Nephron (organoid): Measurements from ENCODE around the gene COA4.
A peak's percentile ranks its signal among the peaks of the same experiment; 100 is the strongest.

ENCODE experiments used
- H3K27ac Mint-ChIP-seq, 3 experiments: 2 replicates each; pipeline ENCODE4 v1.8.0; 2020; ENCODE audit warnings: mixed read lengths in 3 of 3, mild to moderate bottlenecking in 2 of 3, moderate library complexity in 1 of 3
- H3K27me3 Mint-ChIP-seq: 2 replicates; pipeline ENCODE4 v1.8.0; 2021; ENCODE audit warnings: low read depth, mild to moderate bottlenecking, moderate library complexity, mixed read lengths
- H3K36me3 Mint-ChIP-seq: 2 replicates; pipeline ENCODE4 v1.8.0; 2020; ENCODE audit warnings: low read depth, mixed read lengths
- H3K4me1 Mint-ChIP-seq: 2 replicates; pipeline ENCODE4 v1.8.0; 2020; ENCODE audit warnings: mixed read lengths
- H3K4me3 Mint-ChIP-seq, 3 experiments: 2 replicates each; pipeline ENCODE4 v1.8.0; 2020; ENCODE audit warnings: mild to moderate bottlenecking in 3 of 3, mixed read lengths in 3 of 3, moderate library complexity in 2 of 3
- H3K9me3 Mint-ChIP-seq: 2 replicates; pipeline ENCODE4 v1.8.0; 2020; ENCODE audit warnings: mixed read lengths
- CTCF ChIP-seq, 3 experiments: fragments of 200-600 bp; sonication (generic); IDR thresholded peaks; one replicate each; pipeline ENCODE4 v1.5.0; 2021; ENCODE audit warnings: antibody characterized with exemption in 3 of 3; ENCODE audit not compliant: unreplicated experiment in 3 of 3

Gene COA4

GRCh38 chr11:73854680-73855079, 22.0 kb downstream of the COA4 start:
- Mint-ChIP-seq H3K4me1 (no peaks in the 10 kb centered on the region), H3K27me3 (no peaks in the 10 kb centered on the region), H3K36me3 (peaks cover 22% of the 10 kb centered on the region), H3K9me3 (no peaks in the 10 kb centered on the region), H3K4me3 (no peak overlapping the region), H3K27ac (no peak overlapping the region)
- TF ChIP-seq CTCF (IDR thresholded peaks at IDR 0.05; ENCODE audit: unreplicated experiment in 3 of 3), result no peak

GRCh38 chr11:73852049-73852448, 24.6 kb downstream of the COA4 start:
- H3K9me3 Mint-ChIP-seq, result no peaks in the 10 kb centered on the region
- no peak overlapping the region for H3K27ac Mint-ChIP-seq
- peaks cover 24% of the 10 kb centered on the region for H3K36me3 Mint-ChIP-seq
- H3K4me3 Mint-ChIP-seq, result no peak overlapping the region
- TF ChIP-seq CTCF (IDR thresholded peaks at IDR 0.05; ENCODE audit: unreplicated experiment in 3 of 3), result no peak
- H3K27me3 Mint-ChIP-seq, result no peaks in the 10 kb centered on the region
- no peaks in the 10 kb centered on the region for H3K4me1 Mint-ChIP-seq

- no peaks in the 10 kb centered on the region for H3K4me1 Mint-ChIP-seq
- H3K36me3 Mint-ChIP-seq, result peaks cover 30% of the 10 kb centered on the region
- no peak overlapping the region for H3K4me3 Mint-ChIP-seq
- H3K9me3 Mint-ChIP-seq, result no peaks in the 10 kb centered on the region
- no peak for TF ChIP-seq CTCF (IDR thresholded peaks at IDR 0.05; ENCODE audit: unreplicated experiment in 3 of 3)
- no peaks in the 10 kb centered on the region for H3K27me3 Mint-ChIP-seq
- H3K27ac Mint-ChIP-seq, result no peak overlapping the region
These were observed 25.4 kb downstream of the COA4 start for GRCh38 chr11:73851046-73851764.

- H3K4me1 Mint-ChIP-seq, result no peaks in the 10 kb centered on the region
- H3K36me3 Mint-ChIP-seq, result peaks cover 22% of the 10 kb centered on the region
- no peak overlapping the region for H3K4me3 Mint-ChIP-seq
- no peaks in the 10 kb centered on the region for H3K9me3 Mint-ChIP-seq
- no peak overlapping the region for H3K27ac Mint-ChIP-seq
- no peak for TF ChIP-seq CTCF (IDR thresholded peaks at IDR 0.05; ENCODE audit: unreplicated experiment in 3 of 3)
- no peaks in the 10 kb centered on the region for H3K27me3 Mint-ChIP-seq
These were observed 37.6 kb downstream of the COA4 start for GRCh38 chr11:73839123-73839457.

GRCh38 chr11:73838443-73839122, 38.1 kb downstream of the COA4 start:
- no peak overlapping the region for H3K4me3 Mint-ChIP-seq
- H3K36me3 Mint-ChIP-seq, result peaks cover 21% of the 10 kb centered on the region
- no peaks in the 10 kb centered on the region for H3K9me3 Mint-ChIP-seq
- TF ChIP-seq CTCF (IDR thresholded peaks at IDR 0.05; ENCODE audit: unreplicated experiment in 3 of 3), result no peak
- H3K27ac Mint-ChIP-seq, result peak overlapping the region in 1 of 3 experiments; percentile 19
- H3K27me3 Mint-ChIP-seq, result no peaks in the 10 kb centered on the region
- no peaks in the 10 kb centered on the region for H3K4me1 Mint-ChIP-seq

GRCh38 chr11:73833067-73833466, 43.6 kb downstream of the COA4 start:
- H3K4me1 Mint-ChIP-seq, result no peaks in the 10 kb centered on the region
- no peak overlapping the region for H3K27ac Mint-ChIP-seq
- no peak for TF ChIP-seq CTCF (IDR thresholded peaks at IDR 0.05; ENCODE audit: unreplicated experiment in 3 of 3)
- no peak overlapping the region for H3K4me3 Mint-ChIP-seq
- peaks cover 22% of the 10 kb centered on the region for H3K36me3 Mint-ChIP-seq
- H3K27me3 Mint-ChIP-seq, result no peaks in the 10 kb centered on the region
- no peaks in the 10 kb centered on the region for H3K9me3 Mint-ChIP-seq
